ENCODE results near the gene PRDX3.

DNA sequence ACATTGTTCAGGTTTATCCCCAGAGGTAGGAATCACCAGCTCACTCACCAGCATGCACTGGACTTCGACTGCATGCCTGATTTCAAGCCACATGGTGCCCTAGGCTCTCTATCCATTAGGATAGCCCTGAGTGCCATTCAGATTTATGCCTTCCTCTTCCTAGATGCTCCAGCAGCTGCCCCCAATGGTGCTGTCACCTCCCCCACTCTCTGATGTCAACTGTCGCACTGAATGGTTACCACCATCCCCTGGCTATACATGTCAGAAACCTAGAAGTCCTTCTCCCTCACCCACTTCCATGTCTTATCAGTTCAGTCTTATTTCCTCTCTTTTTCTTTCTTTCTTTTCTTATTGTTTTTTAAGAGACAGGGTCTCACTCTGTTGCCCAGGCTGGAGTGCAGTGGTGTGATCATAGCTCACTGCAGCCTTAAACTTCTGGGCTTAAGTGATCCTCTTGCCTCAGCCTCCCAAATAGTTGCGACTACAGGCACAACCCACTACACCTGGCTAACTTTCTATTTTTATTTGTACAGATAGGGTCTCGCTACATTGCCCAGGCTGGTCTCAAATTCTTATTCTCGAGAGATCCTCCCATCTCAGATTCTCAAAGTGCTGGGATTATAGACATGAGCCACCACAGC lies 16.0 kb downstream of the PRDX3 start:
- TF ChIP-seq, protein P1, sequence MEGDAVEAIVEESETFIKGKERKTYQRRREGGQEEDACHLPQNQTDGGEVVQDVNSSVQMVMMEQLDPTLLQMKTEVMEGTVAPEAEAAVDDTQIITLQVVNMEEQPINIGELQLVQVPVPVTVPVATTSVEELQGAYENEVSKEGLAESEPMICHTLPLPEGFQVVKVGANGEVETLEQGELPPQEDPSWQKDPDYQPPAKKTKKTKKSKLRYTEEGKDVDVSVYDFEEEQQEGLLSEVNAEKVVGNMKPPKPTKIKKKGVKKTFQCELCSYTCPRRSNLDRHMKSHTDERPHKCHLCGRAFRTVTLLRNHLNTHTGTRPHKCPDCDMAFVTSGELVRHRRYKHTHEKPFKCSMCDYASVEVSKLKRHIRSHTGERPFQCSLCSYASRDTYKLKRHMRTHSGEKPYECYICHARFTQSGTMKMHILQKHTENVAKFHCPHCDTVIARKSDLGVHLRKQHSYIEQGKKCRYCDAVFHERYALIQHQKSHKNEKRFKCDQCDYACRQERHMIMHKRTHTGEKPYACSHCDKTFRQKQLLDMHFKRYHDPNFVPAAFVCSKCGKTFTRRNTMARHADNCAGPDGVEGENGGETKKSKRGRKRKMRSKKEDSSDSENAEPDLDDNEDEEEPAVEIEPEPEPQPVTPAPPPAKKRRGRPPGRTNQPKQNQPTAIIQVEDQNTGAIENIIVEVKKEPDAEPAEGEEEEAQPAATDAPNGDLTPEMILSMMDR (IDR thresholded peaks at IDR 0.05; ENCODE audit: borderline replicate concordance, extremely low read depth, low read length, poor library complexity, severe bottlenecking), result no peak
- TF ChIP-seq EZH2 (IDR thresholded peaks at IDR 0.05; ENCODE audit: borderline replicate concordance, low read depth, low read length, severe bottlenecking), result no peak
